ENCODE data around the gene CLTCL1.
"Not testable (repeated sequence)": the region's sequence is repeated elsewhere in the genome, so short reads cannot be mapped to it uniquely, and the experiment has no call there.

Gene CLTCL1

GRCh38 chr22:19174106-19175025, 117.2 kb downstream of the CLTCL1 start:
- FAIRE-seq = no peak

- FAIRE-seq = no peak
Measured at GRCh38 chr22:19173047-19174035, 118.2 kb downstream of the CLTCL1 start.

GRCh38 chr22:19172213-19173046, 119.1 kb downstream of the CLTCL1 start:
- FAIRE-seq = no peak

GRCh38 chr22:19169947-19170318, 121.6 kb downstream of the CLTCL1 start:
- no peak for FAIRE-seq

- FAIRE-seq = no peak
Measured at GRCh38 chr22:19169002-19169946, 122.2 kb downstream of the CLTCL1 start.

GRCh38 chr22:19168088-19168890, 123.2 kb downstream of the CLTCL1 start:
- no peak for FAIRE-seq

- FAIRE-seq = no peak
Measured at GRCh38 chr22:19167106-19167869, 124.2 kb downstream of the CLTCL1 start.

GRCh38 chr22:19166421-19166820, 125.1 kb downstream of the CLTCL1 start:
- FAIRE-seq = no peak

- no peak for FAIRE-seq
Measured at GRCh38 chr22:19164425-19164824, 127.1 kb downstream of the CLTCL1 start.

GRCh38 chr22:19158649-19159048, 132.9 kb downstream of the CLTCL1 start:
- FAIRE-seq = not testable (repeated sequence)

GRCh38 chr22:19156109-19156508, 135.4 kb downstream of the CLTCL1 start:
- FAIRE-seq = not testable (repeated sequence)

GRCh38 chr22:19152942-19153883, 138.3 kb downstream of the CLTCL1 start:
- FAIRE-seq = no peak

GRCh38 chr22:19151329-19152191, 140.0 kb downstream of the CLTCL1 start:
- no peak for FAIRE-seq

GRCh38 chr22:19150482-19151328, 140.8 kb downstream of the CLTCL1 start:
- FAIRE-seq = no peak

GRCh38 chr22:19149991-19150390, 141.5 kb downstream of the CLTCL1 start, which contains the start of gene GSC2:
TSS of gene GSC2 (minus strand) at chr22:19150292. CDS start at chr22:19150283, 9 bp downstream.
- no peak for FAIRE-seq

Data from colon (tissue), 2 donors.